ENCODE measurements around the gene SOD1.

GRCh38 chr21:31714741-31715365 lies 55.4 kb downstream of the SOD1 start:
- TF ChIP-seq POLR2AphosphoS5 (IDR thresholded peaks at IDR 0.05): no peak
- TF ChIP-seq EP300 (conservative IDR thresholded peaks at IDR 0.05; ENCODE audit: poor library complexity, severe bottlenecking): no peak
- TF ChIP-seq EZH2 (IDR thresholded peaks at IDR 0.05; ENCODE audit: borderline replicate concordance, insufficient read depth, low read length, poor library complexity, severe bottlenecking): no peak
- no peak for TF ChIP-seq CTCF (IDR thresholded peaks at IDR 0.05; ENCODE audit: poor library complexity, severe bottlenecking)
- no peak for TF ChIP-seq REST (IDR thresholded peaks at IDR 0.05; ENCODE audit: borderline replicate concordance)
- TF ChIP-seq TAF1 (IDR thresholded peaks at IDR 0.05; ENCODE audit: low read depth): no peak
- no peak for TF ChIP-seq RAD21 (conservative IDR thresholded peaks at IDR 0.05)
